Measurements from ENCODE around the gene ANAPC5. TPM values are rescaled to one million over a fixed set of nuclear protein-coding genes. Genes with fewer than 3 reads are reported as not detected.

The ANAPC5 gene
- total RNA-seq, 2 donors from 2014 or later, result 70.6 to 86.2 TPM

- Histone ChIP-seq H3K36me3 (peaks cover 14% of the 10 kb centered on the region), H3K27me3 (no peaks in the 10 kb centered on the region), H3K27ac (no peak overlapping the region)
Observed at GRCh38 chr12:121331248-121331647, 21.0 kb downstream of the ANAPC5 start.

DNA sequence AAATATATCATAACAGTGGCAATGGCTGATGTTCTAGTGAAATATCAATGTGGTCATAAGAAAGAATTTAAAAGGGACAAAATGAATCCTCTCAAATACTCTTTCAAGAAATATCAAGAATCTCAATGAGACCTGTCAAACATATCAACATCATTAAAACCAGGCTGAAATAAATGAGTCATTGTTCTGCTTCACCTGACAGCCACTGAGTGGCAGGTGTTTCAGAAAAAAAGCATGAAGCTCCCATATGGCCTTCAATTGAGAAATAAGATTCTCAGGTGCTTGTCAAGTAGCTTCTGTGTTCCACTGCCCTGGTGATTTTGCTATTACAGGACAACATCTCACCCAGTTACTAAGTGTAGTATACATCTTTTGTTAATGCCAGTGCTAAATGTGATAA, 21.5 kb downstream of the ANAPC5 start:
- no peak overlapping the region for H3K4me3 ChIP-seq
- no peaks in the 10 kb centered on the region for H3K27me3 ChIP-seq
- no peak for DNase-seq
- intact Hi-C loops (cut with DNase I), result loop anchor here (5.0 kb wide), 1 partner anchor 112 kb away; no protein-coding TSS in a partner anchor
- no peaks in the 10 kb centered on the region for H3K4me1 ChIP-seq
- no peaks in the 10 kb centered on the region for H3K9me3 ChIP-seq
- peaks cover 14% of the 10 kb centered on the region for H3K36me3 ChIP-seq
- H3K9ac ChIP-seq (ENCODE audit: low read depth in 2 of 2, low read length in 2 of 2), result no peak overlapping the region
- no peak overlapping the region for H3K27ac ChIP-seq
- TF ChIP-seq CTCF (IDR thresholded peaks at IDR 0.05), result no peak

More at GRCh38 chr12:121331248-121331647, 21.0 kb downstream of the ANAPC5 start:
- Histone ChIP-seq H3K4me3 (no peak overlapping the region), H3K4me1 (no peaks in the 10 kb centered on the region), H3K9me3 (no peaks in the 10 kb centered on the region), H3K9ac (ENCODE audit: low read depth in 2 of 2, low read length in 2 of 2) (no peak overlapping the region)
- DNase-seq, result no peak
- intact Hi-C loops (cut with DNase I), result loop anchor here (5.0 kb wide), 1 partner anchor 111 kb away; no protein-coding TSS in a partner anchor
- TF ChIP-seq CTCF (IDR thresholded peaks at IDR 0.05), result no peak

DNA sequence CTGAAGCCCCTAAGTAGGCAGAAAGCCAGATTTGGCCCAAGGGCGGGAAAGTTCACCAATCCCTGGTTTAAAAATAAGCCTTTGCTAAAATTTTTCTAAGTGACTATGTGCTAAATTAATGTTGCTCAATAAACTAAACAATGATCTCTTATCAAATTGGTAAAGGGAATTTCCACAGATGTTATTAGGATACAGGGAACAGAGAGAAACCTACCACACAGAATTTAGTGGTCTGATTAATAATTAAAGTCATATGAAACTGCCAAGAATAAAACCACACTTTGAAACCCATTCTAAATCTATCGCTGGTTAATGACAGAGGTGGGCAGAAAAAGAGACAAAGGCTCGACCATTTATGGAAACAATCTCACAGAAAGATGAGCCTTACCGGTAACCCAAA, 22.0 kb downstream of the ANAPC5 start:
- intact Hi-C loops (cut with DNase I), result loop anchor here (5.0 kb wide), 1 partner anchor 112 kb away; no protein-coding TSS in a partner anchor
- H3K4me1 ChIP-seq, result no peaks in the 10 kb centered on the region
- H3K9ac ChIP-seq (ENCODE audit: low read depth in 2 of 2, low read length in 2 of 2), result no peak overlapping the region
- H3K27ac ChIP-seq, result no peak overlapping the region
- peaks cover 14% of the 10 kb centered on the region for H3K36me3 ChIP-seq
- H3K4me3 ChIP-seq, result no peak overlapping the region
- no peaks in the 10 kb centered on the region for H3K9me3 ChIP-seq
- no peak for DNase-seq
- H3K27me3 ChIP-seq, result no peaks in the 10 kb centered on the region
- no peak for TF ChIP-seq CTCF (IDR thresholded peaks at IDR 0.05)

DNA sequence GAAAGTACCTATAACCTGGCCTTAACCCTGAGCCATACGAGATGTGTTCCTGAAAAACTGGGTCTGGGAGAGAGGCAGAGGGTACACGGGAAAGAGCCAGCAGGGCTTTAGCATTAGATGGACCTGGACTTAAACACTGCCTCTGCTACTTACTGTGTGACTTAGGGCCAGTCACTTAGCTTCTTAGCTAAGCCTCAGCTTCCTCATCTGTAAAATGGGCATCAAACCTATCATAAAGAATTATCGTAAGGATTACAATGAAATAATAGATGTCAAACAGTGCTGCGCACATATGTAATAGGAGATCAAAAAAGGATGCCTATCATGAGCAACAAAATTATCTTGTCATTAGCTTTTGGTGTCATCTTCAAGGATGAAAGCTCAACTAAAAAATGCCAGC, 23.6 kb downstream of the ANAPC5 start:
- intact Hi-C loops (cut with DNase I), result no loop called here
- H3K27ac ChIP-seq, result no peak overlapping the region
- DNase-seq, result no peak
- no peak overlapping the region for H3K9ac ChIP-seq (ENCODE audit: low read depth in 2 of 2, low read length in 2 of 2)
- H3K36me3 ChIP-seq, result peaks cover 22% of the 10 kb centered on the region
- no peaks in the 10 kb centered on the region for H3K4me1 ChIP-seq
- H3K27me3 ChIP-seq, result no peaks in the 10 kb centered on the region
- TF ChIP-seq CTCF (IDR thresholded peaks at IDR 0.05), result no peak
- H3K4me3 ChIP-seq, result no peak overlapping the region
- H3K9me3 ChIP-seq, result no peaks in the 10 kb centered on the region

- no peak for TF ChIP-seq CTCF (IDR thresholded peaks at IDR 0.05)
- no peaks in the 10 kb centered on the region for H3K9me3 ChIP-seq
- intact Hi-C loops (cut with DNase I), result no loop called here
- no peak overlapping the region for H3K27ac ChIP-seq
- H3K27me3 ChIP-seq, result no peaks in the 10 kb centered on the region
- no peak for DNase-seq
- no peaks in the 10 kb centered on the region for H3K4me1 ChIP-seq
- no peak overlapping the region for H3K9ac ChIP-seq (ENCODE audit: low read depth in 2 of 2, low read length in 2 of 2)
- H3K36me3 ChIP-seq, result peaks cover 22% of the 10 kb centered on the region
- H3K4me3 ChIP-seq, result no peak overlapping the region
Observed at GRCh38 chr12:121326996-121327674, 25.1 kb downstream of the ANAPC5 start.
